IMR-90 (cell line): ENCODE measurements around the gene SHC2. TPM values are rescaled to one million over a fixed set of nuclear protein-coding genes. Genes with fewer than 3 reads are reported as not detected.

Source experiments
- ATAC-seq: fragments of 200-7000 bp; cut with Tn5 transposase; 2 replicates; pipeline ENCODE4 v1.9.1; 2020; ENCODE audit warnings: low read depth, mild to moderate bottlenecking, moderate library complexity
- BruUV-seq: library from RNA; stranded (reverse); fragments of 400-500 nt; replicated peaks from 2 replicates; lab custom pipeline; 2021; lab: Mats Ljungman, UMichigan
- CTCF ChIA-PET: fragments of 300-600 bp; formaldehyde crosslinking; extraction: SDS; loops from one replicate; lab custom pipeline; 2021; ENCODE audit warnings: antibody characterized with exemption; lab: Yijun Ruan, JAX
- POLR2A ChIA-PET: fragments of 300-600 bp; sonication (Branson Sonifier 250); formaldehyde crosslinking; loops from one replicate; lab custom pipeline; 2022; ENCODE audit warnings: antibody characterized with exemption; ENCODE audit not compliant: unreplicated experiment; lab: Charles Lee
- DNase-seq: peaks from one replicate; pipeline ENCODE4 v3.0.0; 2013
- H2AFZ ChIP-seq: replicated peaks from 2 replicates; pipeline ENCODE3; 2013; ENCODE audit warnings: low read length, mild to moderate bottlenecking; ENCODE audit not compliant: poor library complexity
- H2AK5ac ChIP-seq: 2 replicates; pipeline ENCODE4 v1.6.1; 2013; ENCODE audit warnings: low read depth, low read length, inconsistent platforms
- H2AK9ac ChIP-seq: replicated peaks from 2 replicates; pipeline ENCODE3; 2013; ENCODE audit warnings: mild to moderate bottlenecking, low read depth, low read length, moderate library complexity; ENCODE audit not compliant: poor library complexity
- H2BK120ac ChIP-seq: 2 replicates; pipeline ENCODE4 v1.6.1; 2013; ENCODE audit warnings: low read depth, low read length, inconsistent platforms
- H2BK15ac ChIP-seq: 3 replicates; pipeline ENCODE4 v1.6.1; 2013; ENCODE audit warnings: low read depth, low read length, inconsistent platforms
- H2BK20ac ChIP-seq: 2 replicates; pipeline ENCODE4 v1.6.1; 2013; ENCODE audit warnings: low read depth, mild to moderate bottlenecking, inconsistent platforms, low read length, moderate library complexity
- H2BK5ac ChIP-seq: 2 replicates; pipeline ENCODE4 v1.6.1; 2013; ENCODE audit warnings: mild to moderate bottlenecking, low read depth, low read length, inconsistent platforms; ENCODE audit not compliant: poor library complexity, severe bottlenecking
- H3K14ac ChIP-seq: replicated peaks from 2 replicates; pipeline ENCODE4 v1.6.1; 2013; ENCODE audit warnings: low read depth, low read length, inconsistent platforms
- H3K18ac ChIP-seq: 2 replicates; pipeline ENCODE4 v1.6.1; 2013; ENCODE audit warnings: low read depth, low read length, control low read depth
- H3K23ac ChIP-seq: 2 replicates; pipeline ENCODE4 v1.6.1; 2013; ENCODE audit warnings: low read depth, low read length, inconsistent platforms
- H3K27ac ChIP-seq: 2 replicates; pipeline ENCODE4 v1.5.1; 2013; ENCODE audit warnings: mild to moderate bottlenecking, control low read depth, low read length; ENCODE audit not compliant: insufficient read depth
- H3K27me3 ChIP-seq: 2 replicates; pipeline ENCODE4 v1.6.1; 2013; ENCODE audit warnings: low read length; ENCODE audit not compliant: control insufficient read depth, insufficient read depth
- H3K36me3 ChIP-seq: 2 replicates; pipeline ENCODE4 v1.6.1; 2013; ENCODE audit warnings: low read length, mixed read lengths; ENCODE audit not compliant: control insufficient read depth, insufficient read depth
- H3K4ac ChIP-seq: 2 replicates; pipeline ENCODE4 v1.6.1; 2013; ENCODE audit warnings: low read depth, low read length, inconsistent platforms
- H3K4me1 ChIP-seq: 2 replicates; pipeline ENCODE4 v1.6.1; 2013; ENCODE audit warnings: low read length, mixed read lengths; ENCODE audit not compliant: control insufficient read depth, insufficient read depth
- H3K4me2 ChIP-seq: 2 replicates; pipeline ENCODE4 v1.6.1; 2013; ENCODE audit warnings: low read depth, mild to moderate bottlenecking, control low read depth, low read length, moderate library complexity
- H3K4me3 ChIP-seq: 2 replicates; pipeline ENCODE4 v1.5.1; 2013; ENCODE audit warnings: low read depth, mild to moderate bottlenecking, control low read depth, low read length, moderate library complexity; ENCODE audit not compliant: insufficient read depth
- H3K56ac ChIP-seq: 2 replicates; pipeline ENCODE4 v1.6.1; 2013; ENCODE audit warnings: low read length, inconsistent platforms; ENCODE audit not compliant: insufficient read depth; ENCODE audit errors: extremely low read depth
- H3K79me1 ChIP-seq, 2 experiments: 2 replicates each; pipeline ENCODE4 v1.6.1; 2013; ENCODE audit warnings: low read length in 2 of 2, inconsistent platforms in 1 of 2, low read depth in 1 of 2
- H3K9ac ChIP-seq: 2 replicates; pipeline ENCODE4 v1.6.1; 2013; ENCODE audit warnings: low read depth, low read length, control low read depth
- H3K9me1 ChIP-seq: 2 replicates; pipeline ENCODE4 v1.6.1; 2013; ENCODE audit warnings: low read length, inconsistent platforms; ENCODE audit not compliant: insufficient read depth
- H3K9me3 ChIP-seq: 2 replicates; pipeline ENCODE4 v1.6.1; 2013; ENCODE audit warnings: low read length; ENCODE audit not compliant: control insufficient read depth, insufficient read depth
- H4K20me1 ChIP-seq: 2 replicates; pipeline ENCODE4 v1.6.1; 2013; ENCODE audit warnings: low read length, inconsistent platforms; ENCODE audit not compliant: insufficient read depth
- H4K5ac ChIP-seq: 2 replicates; pipeline ENCODE4 v1.6.1; 2013; ENCODE audit warnings: mild to moderate bottlenecking, low read depth, low read length, control low read depth
- H4K8ac ChIP-seq, 2 experiments: 2 replicates each; pipeline ENCODE4 v1.6.1; 2013; ENCODE audit warnings: low read depth in 2 of 2, low read length in 2 of 2, control low read depth in 1 of 2, inconsistent platforms in 1 of 2
- H4K91ac ChIP-seq: 2 replicates; pipeline ENCODE4 v1.6.1; 2013; ENCODE audit warnings: low read depth, low read length, inconsistent platforms; ENCODE audit not compliant: insufficient read depth
- BHLHE40 ChIP-seq: fragments of 150-350 bp; IDR thresholded peaks from 2 replicates; pipeline ENCODE4 v1.6.1; 2016; ENCODE audit warnings: mild to moderate bottlenecking, low read depth, low read length
- CEBPB ChIP-seq: IDR thresholded peaks from 2 replicates; pipeline ENCODE4 v1.6.1; 2012; ENCODE audit warnings: low read depth, low read length, improper control_type of control experiment
- CHD1 ChIP-seq: IDR thresholded peaks from 2 replicates; pipeline ENCODE4 v1.6.1; 2012; ENCODE audit warnings: low read depth, low read length, improper control_type of control experiment
- ELK1 ChIP-seq: fragments of 150-350 bp; IDR thresholded peaks from 2 replicates; pipeline ENCODE4 v1.6.1; 2016; ENCODE audit warnings: low read depth, mild to moderate bottlenecking, low read length, moderate library complexity, borderline replicate concordance
- FOS ChIP-seq: fragments of 150-350 bp; IDR thresholded peaks from 2 replicates; pipeline ENCODE4 v1.6.1; 2016; ENCODE audit warnings: low read depth, low read length
- MAFK ChIP-seq: IDR thresholded peaks from 2 replicates; pipeline ENCODE4 v1.6.1; 2012; ENCODE audit warnings: low read depth, low read length, improper control_type of control experiment
- MAZ ChIP-seq: IDR thresholded peaks from 2 replicates; pipeline ENCODE4 v1.6.1; 2012; ENCODE audit warnings: low read depth, mild to moderate bottlenecking, low read length, improper control_type of control experiment, moderate library complexity, borderline replicate concordance
- MXI1 ChIP-seq: IDR thresholded peaks from 2 replicates; pipeline ENCODE4 v1.6.1; 2012; ENCODE audit warnings: low read depth, mild to moderate bottlenecking, low read length, moderate library complexity, borderline replicate concordance
- NFE2L2 ChIP-seq: fragments of 150-350 bp; IDR thresholded peaks from 2 replicates; pipeline ENCODE4 v1.6.1; 2016; ENCODE audit warnings: low read depth, mild to moderate bottlenecking, low read length
- POLR2A ChIP-seq: IDR thresholded peaks from 2 replicates; pipeline ENCODE4 v1.6.1; 2012; ENCODE audit warnings: mild to moderate bottlenecking, low read depth, low read length
- RAD21 ChIP-seq: IDR thresholded peaks from 2 replicates; pipeline ENCODE4 v1.6.1; 2012; ENCODE audit warnings: low read length, improper control_type of control experiment
- RCOR1 ChIP-seq: IDR thresholded peaks from 2 replicates; pipeline ENCODE4 v1.6.1; 2012; ENCODE audit warnings: mild to moderate bottlenecking, low read length, improper control_type of control experiment; ENCODE audit not compliant: insufficient replicate concordance
- RFX5 ChIP-seq: IDR thresholded peaks from 2 replicates; pipeline ENCODE4 v1.8.0; 2012; ENCODE audit warnings: low read depth, mild to moderate bottlenecking, low read length, moderate library complexity
- SMC3 ChIP-seq: fragments of 150-350 bp; IDR thresholded peaks from 2 replicates; pipeline ENCODE4 v1.6.1; 2016; ENCODE audit warnings: low read depth, mild to moderate bottlenecking, antibody characterized with exemption, low read length, moderate library complexity
- USF2 ChIP-seq: fragments of 150-350 bp; IDR thresholded peaks from 2 replicates; pipeline ENCODE4 v1.6.1; 2017; ENCODE audit warnings: mild to moderate bottlenecking, antibody characterized with exemption, low read length, low read depth
- WGBS, 2 experiments: methylation state at CpG; one replicate each; pipeline versions ENCODE4 v1.1.5 to v1.1.7; 2013; ENCODE audit warnings: missing lambda C conversion rate in 2 of 2; ENCODE audit not compliant: insufficient read length in 1 of 2; ENCODE audit errors: extremely low coverage in 2 of 2; 5-methylcytosine and 5-hydroxymethylcytosine counted together
- dilution Hi-C: fragments of 300-500 bp; cut with HindIII; formaldehyde crosslinking; loops from one replicate; pipeline ENCODE4 v1.14.3; 2018; ENCODE audit warnings: low sequenced_read_pairs; ENCODE audit not compliant: unreplicated experiment
- in situ Hi-C: fragments of 300-500 bp; cut with MboI; formaldehyde crosslinking; loops from 3 replicates; pipeline ENCODE4 v1.14.3; 2019; ENCODE audit warnings: low sequenced_read_pairs, inconsistent platforms, mixed read lengths
- intact Hi-C: fragments of 100-400 bp; cut with micrococcal nuclease; formaldehyde crosslinking; loops from 2 replicates; pipeline ENCODE4 v1.10.0; 2022
- polyA plus RNA-seq, 3 experiments: library from polyadenylated mRNA; depleted of rRNA; stranded (reverse); fragments of >200 nt; gene quantifications; 2 replicates each; pipeline ENCODE4 v1.2.3, GENCODE V29; 2012; ENCODE audit warnings: low replicate concordance in 1 of 3
- total RNA-seq: library from RNA; depleted of rRNA; stranded (reverse); fragments of >200 nt; gene quantifications from 2 replicates; pipeline ENCODE4 v1.2.3, GENCODE V29; 2012
- TF ChIP-seq, protein P1 (sequence below): conservative IDR thresholded peaks from 2 replicates; pipeline ENCODE4 v1.5.1; 2012; ENCODE audit warnings: mild to moderate bottlenecking, low read depth, low read length, improper control_type of control experiment

Gene SHC2
- total and polyA plus RNA-seq, 2 of the 4 experiments (the other 2 are of a cell fraction) = 0.68 TPM; not detected in 1

- H3K4me2 ChIP-seq = no peak overlapping the region
- H3K9me1 ChIP-seq = no peaks in the 10 kb centered on the region
- peak overlapping the region; percentile 14 for H2AFZ ChIP-seq
- in situ Hi-C loops = no loop called here
- no TSS peak for BruUV-seq
- no peak overlapping the region for H3K14ac ChIP-seq
- H3K56ac ChIP-seq = 0 out of 2 replicates have a peak overlapping the region, but pooled peaks have one; percentile 30
- dilution Hi-C loops = no loop called here
- H3K27me3 ChIP-seq = peaks cover 57% of the 10 kb centered on the region
- H2BK120ac ChIP-seq = no peak overlapping the region
- no peak overlapping the region for H4K91ac ChIP-seq
- no peak overlapping the region for H3K4me3 ChIP-seq
- TF ChIP-seq CHD1 (no peak), ELK1 (no peak), NFE2L2 (no peak), CEBPB (no peak), MAFK (no peak), RCOR1 (no peak), MXI1 (no peak), USF2 (no peak), POLR2A (no peak), MAZ (no peak), RAD21 (no peak), RFX5 (no peak), SMC3 (no peak), FOS (no peak), BHLHE40 (no peak)
- TF ChIP-seq, protein P1, sequence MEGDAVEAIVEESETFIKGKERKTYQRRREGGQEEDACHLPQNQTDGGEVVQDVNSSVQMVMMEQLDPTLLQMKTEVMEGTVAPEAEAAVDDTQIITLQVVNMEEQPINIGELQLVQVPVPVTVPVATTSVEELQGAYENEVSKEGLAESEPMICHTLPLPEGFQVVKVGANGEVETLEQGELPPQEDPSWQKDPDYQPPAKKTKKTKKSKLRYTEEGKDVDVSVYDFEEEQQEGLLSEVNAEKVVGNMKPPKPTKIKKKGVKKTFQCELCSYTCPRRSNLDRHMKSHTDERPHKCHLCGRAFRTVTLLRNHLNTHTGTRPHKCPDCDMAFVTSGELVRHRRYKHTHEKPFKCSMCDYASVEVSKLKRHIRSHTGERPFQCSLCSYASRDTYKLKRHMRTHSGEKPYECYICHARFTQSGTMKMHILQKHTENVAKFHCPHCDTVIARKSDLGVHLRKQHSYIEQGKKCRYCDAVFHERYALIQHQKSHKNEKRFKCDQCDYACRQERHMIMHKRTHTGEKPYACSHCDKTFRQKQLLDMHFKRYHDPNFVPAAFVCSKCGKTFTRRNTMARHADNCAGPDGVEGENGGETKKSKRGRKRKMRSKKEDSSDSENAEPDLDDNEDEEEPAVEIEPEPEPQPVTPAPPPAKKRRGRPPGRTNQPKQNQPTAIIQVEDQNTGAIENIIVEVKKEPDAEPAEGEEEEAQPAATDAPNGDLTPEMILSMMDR = no peak
- H3K79me1 ChIP-seq = no peaks in the 10 kb centered on the region
- H2AK9ac ChIP-seq = no peak overlapping the region
- no peak overlapping the region for H3K9ac ChIP-seq
- H4K5ac ChIP-seq = no peak overlapping the region
- H3K36me3 ChIP-seq = no peaks in the 10 kb centered on the region
- WGBS, 2 experiments = 77% methylated on average over 6 of the region's 13 CpGs; no CpG with 5 or more reads in 1 of the 2 experiments
- intact Hi-C loops = no loop called here
- no peak overlapping the region for H2BK15ac ChIP-seq
- no peak overlapping the region for H4K8ac ChIP-seq
- ChIA-PET CTCF (no interaction called here), POLR2A (no interaction called here)
- peaks cover 8% of the 10 kb centered on the region for H3K9me3 ChIP-seq
- no peak for ATAC-seq
- H2BK5ac ChIP-seq = no peak overlapping the region
- H3K23ac ChIP-seq = no peak overlapping the region
- no peaks in the 10 kb centered on the region for H4K20me1 ChIP-seq
- peaks cover 1% of the 10 kb centered on the region; the same call in 1 of the 2 replicates for H3K4me1 ChIP-seq
- DNase-seq = no peak
- no peak overlapping the region for H3K27ac ChIP-seq
- no peak overlapping the region for H2BK20ac ChIP-seq
- no peak overlapping the region for H2AK5ac ChIP-seq
- H3K18ac ChIP-seq = no peak overlapping the region
- H3K4ac ChIP-seq = no peak overlapping the region
Observed at GRCh38 chr19:369256-369655, 91.6 kb downstream of the SHC2 start.
